ENCODE results near the gene PDHA1. TPM values are rescaled to one million over a fixed set of nuclear protein-coding genes. Genes with fewer than 3 reads are reported as not detected.

Gene PDHA1
- 266 and 363 TPM in 2 replicates for polyA plus RNA-seq

DNA sequence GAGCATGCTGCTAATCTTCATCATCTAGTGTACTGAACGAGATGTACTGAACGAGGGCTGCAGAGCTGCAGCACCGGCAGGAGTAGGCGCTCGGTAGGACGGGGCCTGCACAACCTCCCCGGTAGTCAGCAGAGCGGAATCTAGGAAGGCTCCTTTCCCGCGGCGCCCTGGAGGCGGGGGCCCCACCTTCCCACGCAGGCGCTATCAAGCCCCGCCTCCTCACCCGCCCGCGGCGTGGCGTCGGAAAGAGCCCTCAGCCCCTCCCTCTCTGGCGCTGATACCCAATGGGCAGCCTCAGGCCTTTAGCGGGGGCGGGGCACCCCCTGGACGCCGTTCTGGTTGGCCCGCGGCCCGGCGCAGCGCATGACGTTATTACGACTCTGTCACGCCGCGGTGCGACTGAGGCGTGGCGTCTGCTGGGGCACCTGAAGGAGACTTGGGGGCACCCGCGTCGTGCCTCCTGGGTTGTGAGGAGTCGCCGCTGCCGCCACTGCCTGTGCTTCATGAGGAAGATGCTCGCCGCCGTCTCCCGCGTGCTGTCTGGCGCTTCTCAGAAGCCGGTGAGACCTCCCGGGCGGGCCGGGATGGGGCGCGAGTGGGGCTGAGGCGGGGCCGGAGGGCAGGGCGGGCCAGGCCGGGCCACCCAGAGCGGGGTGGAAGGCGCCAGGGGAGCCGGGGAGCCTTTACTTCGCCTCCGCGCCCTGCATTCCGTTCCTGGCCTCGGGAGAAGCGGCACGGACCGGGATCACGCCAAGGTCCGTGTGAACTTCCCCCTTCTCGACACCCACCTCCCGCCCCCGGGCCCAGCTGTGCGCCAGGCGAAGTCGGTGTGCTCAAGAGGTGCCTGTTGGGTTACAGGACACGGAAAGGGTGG is at the start of gene PDHA1:
TSS of gene PDHA1 (plus strand) at position 393 of the 874 bp plus-strand sequence. CDS start at position 504, 111 bp downstream.

Other genes starting within 250 kb of the PDHA1 start
- not detected in 2 replicates for gene ADGRG2, start 221.5 kb upstream of the PDHA1 start, polyA plus RNA-seq
- gene MAP3K15, start 171.6 kb downstream of the PDHA1 start, polyA plus RNA-seq: not detected in 2 replicates